K562 (cell line): ENCODE measurements around the gene SUFU. TPM values are rescaled to one million over a fixed set of nuclear protein-coding genes. Genes with fewer than 3 reads are reported as not detected.

Experiments used
- polyA plus RNA-seq, 8 experiments: library from polyadenylated mRNA; depleted of rRNA in 4 of 8; stranded (reverse) in 5 of 8; unstranded in 3 of 8; fragments of >200 nt; fragmentation: Nextera tagmentation in 2 of 8; fragmentation: Illumina TruSeq in 1 of 8; extraction: Ambion mirVana in 2 of 8; extraction: Trizol in 1 of 8; gene quantifications; 2 replicates each; pipeline versions ENCODE4 v1.2.1 to v1.2.3, GENCODE V29; 2011 to 2014; ENCODE audit warnings: inconsistent platforms in 1 of 8, missing spikeins in 1 of 8
- small RNA-seq: library from RNA; depleted of rRNA; stranded (forward); fragments of <200 nt; gene quantifications from one replicate; pipeline ENCODE3, GENCODE V24; 2014
- total RNA-seq, 7 experiments: library from RNA; depleted of rRNA in 6 of 7; stranded (reverse); fragments of >200 nt in 6 of 7; fragmentation: Illumina TruSeq in 2 of 7; extraction: Trizol in 2 of 7; gene quantifications; 2 replicates each; pipeline versions ENCODE4 v1.2.1 to v1.2.3, GENCODE V29; 2011 to 2021; ENCODE audit warnings: low replicate concordance in 1 of 7

SUFU gene
- total and polyA plus RNA-seq, 9 of the 15 experiments (the other 6 are each of a cell fraction or from before 2014, with no cell fraction given) = 0.59 to 6.3 (median 0.82) TPM

Small RNA genes lying within 50 kb of the gene (small RNA-seq; reads per million reads assigned to genes)
- not detected for gene RNU6-43P

Other genes with a start within 250 kb of the SUFU start
Only the 7 nearest of the 10 such genes appear.
- 14.7 and 19.3 TPM in 2 replicates for gene NFKB2, start 108.3 kb upstream of the SUFU start, total RNA-seq (2014; rRNA removed)
- 5.7 and 6.0 TPM in 2 replicates for gene NFKB2, start 108.3 kb upstream of the SUFU start, total RNA-seq (2014; rRNA removed; fragmentation: Illumina TruSeq; extraction: Trizol)
- 4.2 and 5.3 TPM in 2 replicates for gene NFKB2, start 108.3 kb upstream of the SUFU start, total RNA-seq (2015; rRNA removed; fragmentation: Illumina TruSeq; extraction: Trizol)
- gene NFKB2, start 108.3 kb upstream of the SUFU start, total RNA-seq (2021) = 20.3 and 20.6 TPM in 2 replicates
- 7.9 and 9.7 TPM in 2 replicates for gene NFKB2, start 108.3 kb upstream of the SUFU start, polyA plus RNA-seq (2011; rRNA removed)
- 9.4 and 11.4 TPM in 2 replicates for gene NFKB2, start 108.3 kb upstream of the SUFU start, polyA plus RNA-seq (2014; fragmentation: Illumina TruSeq; extraction: Trizol)
- under 1 TPM; 0.07 to 0.11 TPM for gene NFKB2, start 108.3 kb upstream of the SUFU start, polyA plus RNA-seq (2014; fragmentation: Nextera tagmentation; extraction: Ambion mirVana)
- gene NFKB2, start 108.3 kb upstream of the SUFU start, polyA plus RNA-seq (2014; rRNA removed) = 12.2 and 15.3 TPM in 2 replicates
- 0.54 and 1.1 TPM in 2 replicates for gene PSD, start 85.2 kb upstream of the SUFU start, total RNA-seq (2014; rRNA removed)
- gene PSD, start 85.2 kb upstream of the SUFU start, total RNA-seq (2014; rRNA removed; fragmentation: Illumina TruSeq; extraction: Trizol) = 0.10 and 0.11 TPM in 2 replicates
- 0.54 and 0.60 TPM in 2 replicates for gene PSD, start 85.2 kb upstream of the SUFU start, total RNA-seq (2015; rRNA removed; fragmentation: Illumina TruSeq; extraction: Trizol)
- 1.5 and 1.7 TPM in 2 replicates for gene PSD, start 85.2 kb upstream of the SUFU start, total RNA-seq (2021)
- 0.89 and 1.6 TPM in 2 replicates for gene PSD, start 85.2 kb upstream of the SUFU start, polyA plus RNA-seq (2011; rRNA removed)
- gene PSD, start 85.2 kb upstream of the SUFU start, polyA plus RNA-seq (2014; fragmentation: Illumina TruSeq; extraction: Trizol) = 0.40 and 0.64 TPM in 2 replicates
- gene PSD, start 85.2 kb upstream of the SUFU start, polyA plus RNA-seq (2014; fragmentation: Nextera tagmentation; extraction: Ambion mirVana) = not detected
- gene PSD, start 85.2 kb upstream of the SUFU start, polyA plus RNA-seq (2014; rRNA removed) = 0.89 and 1.5 TPM in 2 replicates
- 25.8 and 27.4 TPM in 2 replicates for gene FBXL15, start 83.1 kb upstream of the SUFU start, total RNA-seq (2014; rRNA removed)
- gene FBXL15, start 83.1 kb upstream of the SUFU start, total RNA-seq (2014; rRNA removed; fragmentation: Illumina TruSeq; extraction: Trizol) = 0.80 and 1.2 TPM in 2 replicates
- 4.1 and 4.5 TPM in 2 replicates for gene FBXL15, start 83.1 kb upstream of the SUFU start, total RNA-seq (2015; rRNA removed; fragmentation: Illumina TruSeq; extraction: Trizol)
- gene FBXL15, start 83.1 kb upstream of the SUFU start, total RNA-seq (2021) = 19.5 and 25.4 TPM in 2 replicates
- gene FBXL15, start 83.1 kb upstream of the SUFU start, polyA plus RNA-seq (2011; rRNA removed) = 3.5 and 5.6 TPM in 2 replicates
- gene FBXL15, start 83.1 kb upstream of the SUFU start, polyA plus RNA-seq (2014; fragmentation: Illumina TruSeq; extraction: Trizol) = 1.4 and 3.1 TPM in 2 replicates
- under 1 TPM; 0.08 to 0.31 TPM for gene FBXL15, start 83.1 kb upstream of the SUFU start, polyA plus RNA-seq (2014; fragmentation: Nextera tagmentation; extraction: Ambion mirVana)
- gene FBXL15, start 83.1 kb upstream of the SUFU start, polyA plus RNA-seq (2014; rRNA removed) = 24.0 and 25.9 TPM in 2 replicates
- 35.9 and 37.0 TPM in 2 replicates for gene CUEDC2, start 71.4 kb upstream of the SUFU start, total RNA-seq (2014; rRNA removed)
- gene CUEDC2, start 71.4 kb upstream of the SUFU start, total RNA-seq (2014; rRNA removed; fragmentation: Illumina TruSeq; extraction: Trizol) = 13.5 and 17.8 TPM in 2 replicates
- gene CUEDC2, start 71.4 kb upstream of the SUFU start, total RNA-seq (2015; rRNA removed; fragmentation: Illumina TruSeq; extraction: Trizol) = 19.9 and 21.0 TPM in 2 replicates
- gene CUEDC2, start 71.4 kb upstream of the SUFU start, total RNA-seq (2021) = 36.0 and 40.1 TPM in 2 replicates
- gene CUEDC2, start 71.4 kb upstream of the SUFU start, polyA plus RNA-seq (2011; rRNA removed) = 27.4 and 34.9 TPM in 2 replicates
- gene CUEDC2, start 71.4 kb upstream of the SUFU start, polyA plus RNA-seq (2014; fragmentation: Illumina TruSeq; extraction: Trizol) = 44.5 and 48.9 TPM in 2 replicates
- 10 to 100 TPM in 1 of 2 experiments, 1 to 10 TPM in 1; 8.5 to 17.0 TPM for gene CUEDC2, start 71.4 kb upstream of the SUFU start, polyA plus RNA-seq (2014; fragmentation: Nextera tagmentation; extraction: Ambion mirVana)
- 45.6 and 48.3 TPM in 2 replicates for gene CUEDC2, start 71.4 kb upstream of the SUFU start, polyA plus RNA-seq (2014; rRNA removed)
- gene C10orf95, start 52.4 kb upstream of the SUFU start, total RNA-seq (2014; rRNA removed) = 0.41 and 0.90 TPM in 2 replicates
- gene C10orf95, start 52.4 kb upstream of the SUFU start, total RNA-seq (2014; rRNA removed; fragmentation: Illumina TruSeq; extraction: Trizol) = not detected in 2 replicates
- 0.26 and 0.29 TPM in 2 replicates for gene C10orf95, start 52.4 kb upstream of the SUFU start, total RNA-seq (2015; rRNA removed; fragmentation: Illumina TruSeq; extraction: Trizol)
- gene C10orf95, start 52.4 kb upstream of the SUFU start, total RNA-seq (2021) = 0.38 and 0.49 TPM in 2 replicates
- gene C10orf95, start 52.4 kb upstream of the SUFU start, polyA plus RNA-seq (2011; rRNA removed) = 0.08 and 0.24 TPM in 2 replicates
- 0.18 and 0.30 TPM in 2 replicates for gene C10orf95, start 52.4 kb upstream of the SUFU start, polyA plus RNA-seq (2014; fragmentation: Illumina TruSeq; extraction: Trizol)
- gene C10orf95, start 52.4 kb upstream of the SUFU start, polyA plus RNA-seq (2014; fragmentation: Nextera tagmentation; extraction: Ambion mirVana) = under 1 TPM; 0.03 to 0.14 TPM
- gene C10orf95, start 52.4 kb upstream of the SUFU start, polyA plus RNA-seq (2014; rRNA removed) = 0.16 and 0.35 TPM in 2 replicates
- gene ACTR1A, start 1.3 kb upstream of the SUFU start, total RNA-seq (2014; rRNA removed) = 47.8 and 49.1 TPM in 2 replicates
- gene ACTR1A, start 1.3 kb upstream of the SUFU start, total RNA-seq (2014; rRNA removed; fragmentation: Illumina TruSeq; extraction: Trizol) = 39.8 and 43.6 TPM in 2 replicates
- 47.7 and 52.5 TPM in 2 replicates for gene ACTR1A, start 1.3 kb upstream of the SUFU start, total RNA-seq (2015; rRNA removed; fragmentation: Illumina TruSeq; extraction: Trizol)
- 56.7 and 60.5 TPM in 2 replicates for gene ACTR1A, start 1.3 kb upstream of the SUFU start, total RNA-seq (2021)
- gene ACTR1A, start 1.3 kb upstream of the SUFU start, polyA plus RNA-seq (2011; rRNA removed) = 77.2 and 80.3 TPM in 2 replicates
- gene ACTR1A, start 1.3 kb upstream of the SUFU start, polyA plus RNA-seq (2014; fragmentation: Illumina TruSeq; extraction: Trizol) = 60.2 and 60.9 TPM in 2 replicates
- gene ACTR1A, start 1.3 kb upstream of the SUFU start, polyA plus RNA-seq (2014; fragmentation: Nextera tagmentation; extraction: Ambion mirVana) = 10 to 100 TPM; 36.3 to 44.1 TPM
- gene ACTR1A, start 1.3 kb upstream of the SUFU start, polyA plus RNA-seq (2014; rRNA removed) = 49.6 and 60.5 TPM in 2 replicates
- 13.4 and 14.1 TPM in 2 replicates for gene TRIM8, start 140.5 kb downstream of the SUFU start, total RNA-seq (2014; rRNA removed)
- gene TRIM8, start 140.5 kb downstream of the SUFU start, total RNA-seq (2014; rRNA removed; fragmentation: Illumina TruSeq; extraction: Trizol) = 7.3 and 7.5 TPM in 2 replicates
- gene TRIM8, start 140.5 kb downstream of the SUFU start, total RNA-seq (2015; rRNA removed; fragmentation: Illumina TruSeq; extraction: Trizol) = 8.9 and 9.7 TPM in 2 replicates
- gene TRIM8, start 140.5 kb downstream of the SUFU start, total RNA-seq (2021) = 26.0 and 27.2 TPM in 2 replicates
- gene TRIM8, start 140.5 kb downstream of the SUFU start, polyA plus RNA-seq (2011; rRNA removed) = 9.1 and 11.2 TPM in 2 replicates
- 11.3 and 21.4 TPM in 2 replicates for gene TRIM8, start 140.5 kb downstream of the SUFU start, polyA plus RNA-seq (2014; fragmentation: Illumina TruSeq; extraction: Trizol)
- 1 to 10 TPM; 1.7 to 3.2 TPM for gene TRIM8, start 140.5 kb downstream of the SUFU start, polyA plus RNA-seq (2014; fragmentation: Nextera tagmentation; extraction: Ambion mirVana)
- 12.6 and 20.4 TPM in 2 replicates for gene TRIM8, start 140.5 kb downstream of the SUFU start, polyA plus RNA-seq (2014; rRNA removed)